CD14-positive monocyte (primary cell): Measurements from ENCODE around the gene JPT1. TPM values are rescaled to one million over a fixed set of nuclear protein-coding genes. Genes with fewer than 3 reads are reported as not detected.

Experiments
- DNase-seq, 3 donors: peaks; one replicate each; pipeline ENCODE4 v3.0.0-alpha.2; 2011 to 2022
- H2AFZ ChIP-seq: 2 replicates; pipeline ENCODE4 v1.6.0; 2012; ENCODE audit warnings: mild to moderate bottlenecking, low read depth, low read length, inconsistent platforms; ENCODE audit not compliant: insufficient read depth, poor library complexity, severe bottlenecking
- H3K27ac ChIP-seq, 2 donors: 1 replicate in 1 of 2; 2 replicates in 1 of 2; pipeline ENCODE4 v1.5.1; 2012 to 2013; ENCODE audit warnings: low read length in 2 of 2, control low read depth in 1 of 2, inconsistent platforms in 1 of 2, low read depth in 1 of 2, mild to moderate bottlenecking in 1 of 2
- H3K27me3 ChIP-seq, 2 donors: one replicate each; pipeline versions ENCODE4 v1.6.0 to v1.6.1; 2011 to 2013; ENCODE audit warnings: low read length in 2 of 2; ENCODE audit not compliant: control insufficient read depth in 2 of 2, insufficient read depth in 2 of 2
- H3K36me3 ChIP-seq, 2 donors: replicated peaks in 1 of 2; 1 replicate in 1 of 2; 2 replicates in 1 of 2; pipeline versions ENCODE4 v1.5.1 to v1.6.1; 2012 to 2013; ENCODE audit warnings: low read length in 2 of 2, control low read depth in 1 of 2, inconsistent platforms in 1 of 2, mild to moderate bottlenecking in 1 of 2; ENCODE audit not compliant: insufficient read depth in 2 of 2, control insufficient read depth in 1 of 2
- H3K4me1 ChIP-seq, 2 donors: 1 replicate in 1 of 2; 2 replicates in 1 of 2; pipeline versions ENCODE4 v1.5.1 to v1.6.1; 2012 to 2013; ENCODE audit warnings: low read length in 2 of 2, control low read depth in 1 of 2, inconsistent platforms in 1 of 2, mild to moderate bottlenecking in 1 of 2, moderate library complexity in 1 of 2; ENCODE audit not compliant: insufficient read depth in 2 of 2, control insufficient read depth in 1 of 2
- H3K4me2 ChIP-seq: replicated peaks from 2 replicates; pipeline ENCODE3; 2012; ENCODE audit warnings: low read length, moderate library complexity, mild to moderate bottlenecking; ENCODE audit not compliant: poor library complexity, severe bottlenecking; ENCODE audit errors: extremely low read depth
- H3K4me3 ChIP-seq, 3 experiments: fragments of 200-600 bp in 1 of 3; sonication (generic) in 1 of 3; replicated peaks in 1 of 3; 1 replicate in 2 of 3; 2 replicates in 1 of 3; pipeline ENCODE4 v1.5.1; 2011 to 2013; ENCODE audit warnings: low read length in 3 of 3, mild to moderate bottlenecking in 3 of 3, control low read depth in 2 of 3, low read depth in 2 of 3, inconsistent platforms in 1 of 3, moderate library complexity in 1 of 3
- H3K79me2 ChIP-seq: 2 replicates; pipeline ENCODE4 v1.6.0; 2012; ENCODE audit warnings: mild to moderate bottlenecking, control low read depth, inconsistent platforms, low read length, moderate library complexity; ENCODE audit not compliant: insufficient read depth
- H3K9ac ChIP-seq: 2 replicates; pipeline ENCODE4 v1.6.0; 2017; ENCODE audit warnings: low read length, mild to moderate bottlenecking; ENCODE audit not compliant: insufficient read depth, poor library complexity, severe bottlenecking
- H3K9me3 ChIP-seq, 2 donors: replicated peaks in 1 of 2; 1 replicate in 1 of 2; 2 replicates in 1 of 2; pipeline versions ENCODE4 v1.5.1 to v1.6.1; 2012 to 2013; ENCODE audit warnings: low read length in 2 of 2, control low read depth in 1 of 2; ENCODE audit not compliant: control insufficient read depth in 1 of 2, insufficient read depth in 1 of 2
- H4K20me1 ChIP-seq: 2 replicates; pipeline ENCODE4 v1.6.0; 2012; ENCODE audit warnings: mild to moderate bottlenecking, low read length, control low read depth, moderate library complexity; ENCODE audit not compliant: insufficient read depth
- H3K27ac Mint-ChIP-seq, 7 donors: one replicate each; pipeline ENCODE4 v1.8.0; 2020; ENCODE audit warnings: mild to moderate bottlenecking in 7 of 7, mixed read lengths in 7 of 7, moderate library complexity in 6 of 7, inconsistent platforms in 2 of 7
- H3K27me3 Mint-ChIP-seq, 3 donors: one replicate each; pipeline ENCODE4 v1.8.0; 2021 to 2022; ENCODE audit warnings: low read depth in 3 of 3, mild to moderate bottlenecking in 3 of 3, mixed read lengths in 3 of 3, moderate library complexity in 3 of 3, inconsistent platforms in 1 of 3
- H3K36me3 Mint-ChIP-seq, 2 donors: one replicate each; pipeline ENCODE4 v1.8.0; 2020; ENCODE audit warnings: mixed read lengths in 2 of 2, inconsistent platforms in 1 of 2, mild to moderate bottlenecking in 1 of 2
- H3K4me1 Mint-ChIP-seq: one replicate; pipeline ENCODE4 v1.8.0; 2020; ENCODE audit warnings: mild to moderate bottlenecking, mixed read lengths
- H3K4me3 Mint-ChIP-seq, 2 donors: one replicate each; pipeline ENCODE4 v1.8.0; 2020; ENCODE audit warnings: mild to moderate bottlenecking in 2 of 2, mixed read lengths in 2 of 2, moderate library complexity in 1 of 2
- H3K9me3 Mint-ChIP-seq, 7 donors: one replicate each; pipeline ENCODE4 v1.8.0; 2020 to 2022; ENCODE audit warnings: mixed read lengths in 7 of 7, mild to moderate bottlenecking in 6 of 7, moderate library complexity in 6 of 7, inconsistent platforms in 2 of 7
- WGBS: methylation state at CpG from one replicate; pipeline ENCODE4 v1.1.5; 2013; ENCODE audit warnings: missing lambda C conversion rate; ENCODE audit not compliant: insufficient coverage; 5-methylcytosine and 5-hydroxymethylcytosine counted together
- intact Hi-C, 2 donors: fragments of 100-400 bp; cut with micrococcal nuclease; formaldehyde crosslinking; loops; one replicate each; pipeline versions ENCODE4 v1.15.0 to v1.15.1; 2023
- polyA plus RNA-seq, 3 donors: library from polyadenylated mRNA; depleted of rRNA in 1 of 3; unstranded in 2 of 3; stranded (reverse) in 1 of 3; fragments of 300-500 nt in 2 of 3; fragments of >200 nt in 1 of 3; fragmentation: Illumina TruSeq in 2 of 3; gene quantifications; 1 replicate in 2 of 3; 2 replicates in 1 of 3; pipeline ENCODE4 v1.2.3, GENCODE V29; 2012 to 2021
- TF ChIP-seq, protein P1 (sequence below): fragments of 200-600 bp; IDR thresholded peaks from one replicate; pipeline ENCODE4 v1.8.0; 2022; ENCODE audit warnings: antibody characterized with exemption, mild to moderate bottlenecking

JPT1 gene
- polyA plus RNA-seq, 3 donors, result 79.7 to 181 (median 156) TPM

DNA sequence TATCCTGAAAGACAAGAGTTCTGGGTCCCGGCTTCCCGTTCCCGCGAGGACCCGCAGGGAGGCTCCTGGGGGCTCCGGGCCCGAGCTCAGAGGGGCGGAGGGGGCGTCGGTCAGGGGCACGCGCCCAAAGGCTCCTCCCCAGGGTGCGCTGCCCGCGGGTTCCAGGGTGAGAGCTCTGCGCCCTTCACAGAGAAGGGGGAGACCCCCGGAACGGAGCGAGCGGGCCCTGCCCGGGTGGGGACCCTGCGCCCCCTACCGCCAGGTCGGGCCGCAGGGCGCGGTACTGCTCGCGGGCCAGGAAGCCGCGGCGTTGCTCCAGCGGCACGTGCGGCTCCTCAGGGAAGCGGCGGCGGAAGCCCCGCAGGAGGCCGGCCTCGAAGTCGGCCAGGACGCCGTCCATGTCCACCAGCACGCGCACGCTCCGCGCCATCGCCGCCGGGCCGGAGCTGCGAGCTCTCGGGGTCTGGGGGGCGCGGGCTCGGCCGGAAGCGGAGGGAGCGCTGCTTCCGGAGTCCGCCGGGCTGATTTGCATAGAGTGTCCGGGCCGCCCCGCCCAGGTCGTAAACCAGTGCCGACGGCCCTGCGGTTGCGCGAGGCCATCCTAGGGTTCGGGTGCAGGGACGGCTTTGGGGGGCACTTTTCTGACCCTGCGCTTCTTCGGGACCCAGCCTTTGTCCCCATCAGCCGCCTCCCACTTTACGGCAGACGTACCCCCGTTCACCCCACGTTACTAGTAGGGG lies 22.9 kb downstream of the JPT1 start, which contains the start of gene NT5C:
Gene NT5C (minus strand): TSS at position 465 of the 740 bp plus-strand sequence. CDS start 35 bp downstream, at position 430.
- Mint-ChIP-seq H3K9me3 (no peaks in the 10 kb centered on the region), H3K36me3 (peaks cover 27 to 44% of the 10 kb centered on the region in 2 donors), H3K27ac (peak within 1 kb of the TSS; percentile 56 to 84 (median 76)), H3K27me3 (no peaks in the 10 kb centered on the region), H3K4me1 (peaks cover 14% of the 10 kb centered on the region), H3K4me3 (peak within 1 kb of the TSS; percentile 84 to 88)
- H3K9ac ChIP-seq, result peak within 1 kb of the TSS; percentile 76
- DNase-seq, result peak; percentile 43 to 56 (median 54)
- H3K4me2 ChIP-seq, result peak within 1 kb of the TSS; percentile 93
- peaks cover 17% of the 10 kb centered on the region for H4K20me1 ChIP-seq
- intact Hi-C loops, result no loop called here
- peaks cover 15% of the 10 kb centered on the region for H3K79me2 ChIP-seq
- H2AFZ ChIP-seq, result peak within 1 kb of the TSS; percentile 85
- H3K27me3 ChIP-seq, result no peaks in the 10 kb centered on the region
- H3K9me3 ChIP-seq, result no peaks in the 10 kb centered on the region
- peak within 1 kb of the TSS; percentile 50 to 75 for H3K27ac ChIP-seq
- peaks cover 17 to 25% of the 10 kb centered on the region in 2 donors for H3K4me1 ChIP-seq
- TF ChIP-seq, protein P1, sequence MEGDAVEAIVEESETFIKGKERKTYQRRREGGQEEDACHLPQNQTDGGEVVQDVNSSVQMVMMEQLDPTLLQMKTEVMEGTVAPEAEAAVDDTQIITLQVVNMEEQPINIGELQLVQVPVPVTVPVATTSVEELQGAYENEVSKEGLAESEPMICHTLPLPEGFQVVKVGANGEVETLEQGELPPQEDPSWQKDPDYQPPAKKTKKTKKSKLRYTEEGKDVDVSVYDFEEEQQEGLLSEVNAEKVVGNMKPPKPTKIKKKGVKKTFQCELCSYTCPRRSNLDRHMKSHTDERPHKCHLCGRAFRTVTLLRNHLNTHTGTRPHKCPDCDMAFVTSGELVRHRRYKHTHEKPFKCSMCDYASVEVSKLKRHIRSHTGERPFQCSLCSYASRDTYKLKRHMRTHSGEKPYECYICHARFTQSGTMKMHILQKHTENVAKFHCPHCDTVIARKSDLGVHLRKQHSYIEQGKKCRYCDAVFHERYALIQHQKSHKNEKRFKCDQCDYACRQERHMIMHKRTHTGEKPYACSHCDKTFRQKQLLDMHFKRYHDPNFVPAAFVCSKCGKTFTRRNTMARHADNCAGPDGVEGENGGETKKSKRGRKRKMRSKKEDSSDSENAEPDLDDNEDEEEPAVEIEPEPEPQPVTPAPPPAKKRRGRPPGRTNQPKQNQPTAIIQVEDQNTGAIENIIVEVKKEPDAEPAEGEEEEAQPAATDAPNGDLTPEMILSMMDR, result peak; percentile 53
- peaks cover 30 to 41% of the 10 kb centered on the region in 2 donors for H3K36me3 ChIP-seq
- under 1% methylated on average over 82 of the region's 82 CpGs for WGBS
- H3K4me3 ChIP-seq, result peak within 1 kb of the TSS; percentile 72 to 92 (median 73)

DNA sequence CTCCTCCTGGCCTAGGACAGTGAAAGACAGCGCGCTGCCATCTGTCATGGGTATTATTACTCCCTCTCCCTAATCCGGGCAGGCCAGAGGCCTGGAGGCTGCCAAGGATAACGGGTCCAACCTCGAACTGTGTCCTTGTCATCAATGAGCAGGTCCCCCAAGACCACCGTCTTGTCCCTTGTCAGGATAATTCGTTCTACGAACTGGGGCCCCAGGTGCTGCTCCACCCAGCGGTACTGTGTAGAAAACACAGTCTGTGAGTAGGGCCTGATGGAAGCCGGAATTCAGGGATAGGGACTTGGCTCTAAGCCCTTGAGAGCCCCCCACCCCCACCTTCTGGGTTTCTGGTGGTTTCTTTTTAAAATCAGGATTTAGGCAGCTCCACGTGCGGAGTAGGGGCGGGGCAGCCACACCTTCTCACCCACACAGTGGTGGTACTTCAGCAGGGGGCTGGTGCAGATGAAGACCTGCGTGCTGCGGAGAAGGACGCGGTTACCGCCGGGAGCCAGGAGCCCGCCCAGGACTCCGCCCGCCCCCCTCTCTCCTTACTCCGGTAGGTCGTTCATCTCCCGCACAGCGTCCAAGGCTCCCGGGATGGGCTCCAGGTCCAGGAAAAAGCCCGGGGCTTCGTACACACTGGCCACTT lies 23.6 kb downstream of the JPT1 start:
- H3K36me3 ChIP-seq, result peaks cover 25 to 34% of the 10 kb centered on the region in 2 donors
- 17% methylated on average over 22 of the region's 29 CpGs for WGBS
- peak overlapping the region; percentile 20 to 75 for H3K27ac ChIP-seq
- H3K27me3 Mint-ChIP-seq, result no peaks in the 10 kb centered on the region
- no peaks in the 10 kb centered on the region for H3K27me3 ChIP-seq
- H3K36me3 Mint-ChIP-seq, result peaks cover 24 to 38% of the 10 kb centered on the region in 2 donors
- peak overlapping the region; percentile 93 for H3K4me2 ChIP-seq
- no peaks in the 10 kb centered on the region for H3K9me3 ChIP-seq
- peaks cover 17% of the 10 kb centered on the region for H4K20me1 ChIP-seq
- intact Hi-C loops, result no loop called here
- DNase-seq, result peak in 2 of 3 donors; percentile 40 to 46
- H3K27ac Mint-ChIP-seq, result peak overlapping the region in 6 of 7 donors; percentile 40 to 69 (median 53)
- H2AFZ ChIP-seq, result peak overlapping the region; percentile 85
- peaks cover 20% of the 10 kb centered on the region for H3K79me2 ChIP-seq
- peaks cover 22 to 32% of the 10 kb centered on the region in 2 donors for H3K4me1 ChIP-seq
- TF ChIP-seq, protein P1, result peak; percentile 54
- no peaks in the 10 kb centered on the region for H3K9me3 Mint-ChIP-seq
- H3K4me1 Mint-ChIP-seq, result peaks cover 21% of the 10 kb centered on the region
- peak overlapping the region; percentile 72 to 92 (median 73) for H3K4me3 ChIP-seq
- peak overlapping the region; percentile 84 to 88 for H3K4me3 Mint-ChIP-seq
- H3K9ac ChIP-seq, result peak overlapping the region; percentile 76
